WTC11 (cell line): ENCODE results near the gene SEMA7A. TPM values are rescaled to one million over a fixed set of nuclear protein-coding genes. Genes with fewer than 3 reads are reported as not detected.

Experiments
- ATAC-seq: fragments of 200-7000 bp; cut with Tn5 transposase; 2 replicates; pipeline ENCODE4 v1.10.0; 2021; ENCODE audit warnings: mild to moderate bottlenecking, moderate library complexity
- CTCF ChIA-PET: fragments of 300-600 bp; sonication (Branson Sonifier 250); formaldehyde crosslinking; loops from one replicate; lab custom pipeline; 2021; ENCODE audit warnings: antibody characterized with exemption; lab: Charles Lee
- POLR2A ChIA-PET: fragments of 350-600 bp; sonication (Branson Sonifier 250); formaldehyde crosslinking; loops from one replicate; lab custom pipeline; 2021; ENCODE audit warnings: antibody characterized with exemption; lab: Charles Lee
- DNase-seq: peaks from one replicate; pipeline ENCODE4 v3.0.0; 2021; ENCODE audit warnings: low spot score
- H3K27ac Mint-ChIP-seq: 2 replicates; pipeline ENCODE4 v1.8.0; 2021; ENCODE audit warnings: mixed read lengths
- H3K27me3 Mint-ChIP-seq: 2 replicates; pipeline ENCODE4 v1.8.0; 2021; ENCODE audit warnings: low read depth, mild to moderate bottlenecking, moderate library complexity, mixed read lengths
- H3K36me3 Mint-ChIP-seq: 2 replicates; pipeline ENCODE4 v1.8.0; 2021; ENCODE audit warnings: mixed read lengths
- H3K4me1 Mint-ChIP-seq: 2 replicates; pipeline ENCODE4 v1.8.0; 2022; ENCODE audit warnings: mixed read lengths
- H3K4me3 Mint-ChIP-seq: 2 replicates; pipeline ENCODE4 v1.8.0; 2021; ENCODE audit warnings: mild to moderate bottlenecking, moderate library complexity, mixed read lengths
- H3K9me3 Mint-ChIP-seq: 2 replicates; pipeline ENCODE4 v1.8.0; 2021; ENCODE audit warnings: mixed read lengths
- CBFB ChIP-seq: sonication (generic); formaldehyde crosslinking; IDR thresholded peaks from 2 replicates; pipeline ENCODE4 v1.8.1; 2022; ENCODE audit warnings: mild to moderate bottlenecking, low read depth, missing genetic modification reagents
- CREB1 ChIP-seq: sonication (generic); formaldehyde crosslinking; IDR thresholded peaks from 2 replicates; pipeline ENCODE4 v1.8.0; 2023; ENCODE audit warnings: mild to moderate bottlenecking, missing genetic modification reagents
- CREM ChIP-seq: sonication (generic); formaldehyde crosslinking; IDR thresholded peaks from 2 replicates; pipeline ENCODE4 v1.8.1; 2022; ENCODE audit warnings: mild to moderate bottlenecking, missing genetic modification reagents, moderate library complexity
- EMX1 ChIP-seq: fragments of 250-450 bp; sonication (Bioruptor Pico); IDR thresholded peaks from 2 replicates; pipeline ENCODE4 v1.8.0; 2021; ENCODE audit warnings: mild to moderate bottlenecking
- GTF2I ChIP-seq: fragments of 250-450 bp; sonication (Bioruptor Pico); conservative IDR thresholded peaks from 2 replicates; pipeline ENCODE4 v1.4.0; 2021; ENCODE audit warnings: mild to moderate bottlenecking
- IRF2 ChIP-seq: sonication (generic); formaldehyde crosslinking; IDR thresholded peaks from 2 replicates; pipeline ENCODE4 v1.8.0; 2022; ENCODE audit warnings: low read depth, missing genetic modification reagents, borderline replicate concordance
- JAZF1 ChIP-seq: fragments of 250-450 bp; sonication (Bioruptor Pico); IDR thresholded peaks from 2 replicates; pipeline ENCODE4 v1.9.0; 2021; ENCODE audit warnings: moderate library complexity, mild to moderate bottlenecking, inconsistent platforms
- NFE2L1 ChIP-seq: sonication (generic); formaldehyde crosslinking; IDR thresholded peaks from 2 replicates; pipeline ENCODE4 v1.8.1; 2023; ENCODE audit warnings: missing genetic modification reagents
- NFYB ChIP-seq: sonication (generic); formaldehyde crosslinking; conservative IDR thresholded peaks from 2 replicates; pipeline ENCODE4 v1.8.0; 2022; ENCODE audit warnings: low read depth, missing genetic modification reagents
- RELA ChIP-seq: sonication (generic); formaldehyde crosslinking; IDR thresholded peaks from 2 replicates; pipeline ENCODE4 v1.8.1; 2022; ENCODE audit warnings: missing genetic modification reagents, mild to moderate bottlenecking, borderline replicate concordance
- RORB ChIP-seq: fragments of 250-450 bp; sonication (Bioruptor Pico); IDR thresholded peaks from 2 replicates; pipeline ENCODE4 v1.9.0; 2021; ENCODE audit warnings: mild to moderate bottlenecking
- SMAD3 ChIP-seq: sonication (generic); formaldehyde crosslinking; IDR thresholded peaks from 2 replicates; pipeline ENCODE4 v1.8.0; 2022; ENCODE audit warnings: missing genetic modification reagents, mild to moderate bottlenecking, borderline replicate concordance
- SP1 ChIP-seq: sonication (generic); formaldehyde crosslinking; conservative IDR thresholded peaks from 2 replicates; pipeline ENCODE4 v1.8.1; 2022; ENCODE audit warnings: missing genetic modification reagents
- ZNF263 ChIP-seq: sonication (generic); formaldehyde crosslinking; IDR thresholded peaks from 2 replicates; pipeline ENCODE4 v1.8.1; 2022; ENCODE audit warnings: low read depth, mild to moderate bottlenecking, moderate library complexity, missing genetic modification reagents
- ZNF317 ChIP-seq: sonication (generic); formaldehyde crosslinking; IDR thresholded peaks from 2 replicates; pipeline ENCODE4 v1.8.1; 2023; ENCODE audit warnings: low read depth, mild to moderate bottlenecking, moderate library complexity, missing genetic modification reagents, borderline replicate concordance
- total RNA-seq: library from RNA; stranded (reverse); gene quantifications from 3 replicates; pipeline ENCODE4 v1.2.3, GENCODE V29; 2021
- TF ChIP-seq, protein P1 (sequence below): fragments of 250-450 bp; sonication (Bioruptor Pico); IDR thresholded peaks from 2 replicates; pipeline ENCODE4 v1.9.0; 2021; ENCODE audit warnings: mild to moderate bottlenecking
- TF ChIP-seq, protein P2 (sequence below): sonication (generic); formaldehyde crosslinking; IDR thresholded peaks from 2 replicates; pipeline ENCODE4 v1.8.0; 2022; ENCODE audit warnings: mild to moderate bottlenecking, missing genetic modification reagents
- TF ChIP-seq, protein P3 (sequence below): sonication (generic); formaldehyde crosslinking; IDR thresholded peaks from 2 replicates; pipeline ENCODE4 v1.8.1; 2023; ENCODE audit warnings: mild to moderate bottlenecking, missing genetic modification reagents
- TF ChIP-seq, protein P4 (sequence below): sonication (generic); formaldehyde crosslinking; IDR thresholded peaks from 2 replicates; pipeline ENCODE4 v1.8.1; 2022; ENCODE audit warnings: low read depth, missing genetic modification reagents, borderline replicate concordance
- TF ChIP-seq, protein P5 (sequence below): sonication (generic); formaldehyde crosslinking; IDR thresholded peaks from 2 replicates; pipeline ENCODE4 v1.8.1; 2022; ENCODE audit warnings: low read depth, mild to moderate bottlenecking, moderate library complexity, missing genetic modification reagents, borderline replicate concordance
- TF ChIP-seq, protein P6 (sequence below): sonication (generic); formaldehyde crosslinking; IDR thresholded peaks from 2 replicates; pipeline ENCODE4 v1.8.1; 2023; ENCODE audit warnings: mild to moderate bottlenecking, missing genetic modification reagents, moderate library complexity

The SEMA7A gene
- total RNA-seq, 1 experiment from 2014 or later: 17.9 TPM

DNA sequence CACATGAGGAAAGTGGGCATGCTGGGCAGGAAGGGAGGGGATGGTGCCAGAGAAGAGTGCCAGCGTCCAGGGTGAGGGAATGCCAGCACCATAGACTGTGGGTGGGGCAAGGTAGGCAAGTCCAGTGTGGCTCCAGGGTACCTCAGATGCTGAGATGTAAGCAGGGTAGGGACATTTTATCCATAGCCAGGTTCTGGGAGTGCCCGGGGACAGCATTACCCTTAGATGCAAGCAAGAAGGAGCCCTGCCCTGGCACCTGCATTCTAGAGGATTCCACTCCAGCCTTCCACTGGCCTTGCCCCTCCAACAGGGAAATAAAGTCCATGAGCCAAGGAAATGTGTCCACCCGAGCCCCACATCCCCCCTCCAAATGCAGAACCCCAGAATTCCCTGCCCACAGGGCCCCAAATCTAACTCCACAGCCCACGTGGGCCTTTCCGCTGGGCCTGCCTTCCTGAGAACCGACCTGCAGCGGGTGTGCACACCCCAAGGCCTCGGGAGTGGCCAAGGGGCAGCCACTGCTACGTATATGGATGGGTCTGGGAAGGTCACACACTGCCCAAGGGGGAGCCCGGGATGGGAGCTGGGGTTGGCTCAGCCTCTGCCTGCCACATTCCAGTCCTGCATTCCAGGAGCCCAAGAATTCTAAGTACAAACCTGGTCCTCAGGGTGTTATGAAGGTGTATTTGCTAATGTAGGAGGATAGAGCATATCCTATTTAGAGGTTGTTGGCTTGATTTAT, 46.0 kb downstream of the SEMA7A start (continued):
- no peak for TF ChIP-seq RORB (CRISPR knock-in tag)
- no peak for TF ChIP-seq IRF2 (CRISPR knock-in tag)
- TF ChIP-seq CREB1 (CRISPR knock-in tag): no peak
- TF ChIP-seq, protein P1, sequence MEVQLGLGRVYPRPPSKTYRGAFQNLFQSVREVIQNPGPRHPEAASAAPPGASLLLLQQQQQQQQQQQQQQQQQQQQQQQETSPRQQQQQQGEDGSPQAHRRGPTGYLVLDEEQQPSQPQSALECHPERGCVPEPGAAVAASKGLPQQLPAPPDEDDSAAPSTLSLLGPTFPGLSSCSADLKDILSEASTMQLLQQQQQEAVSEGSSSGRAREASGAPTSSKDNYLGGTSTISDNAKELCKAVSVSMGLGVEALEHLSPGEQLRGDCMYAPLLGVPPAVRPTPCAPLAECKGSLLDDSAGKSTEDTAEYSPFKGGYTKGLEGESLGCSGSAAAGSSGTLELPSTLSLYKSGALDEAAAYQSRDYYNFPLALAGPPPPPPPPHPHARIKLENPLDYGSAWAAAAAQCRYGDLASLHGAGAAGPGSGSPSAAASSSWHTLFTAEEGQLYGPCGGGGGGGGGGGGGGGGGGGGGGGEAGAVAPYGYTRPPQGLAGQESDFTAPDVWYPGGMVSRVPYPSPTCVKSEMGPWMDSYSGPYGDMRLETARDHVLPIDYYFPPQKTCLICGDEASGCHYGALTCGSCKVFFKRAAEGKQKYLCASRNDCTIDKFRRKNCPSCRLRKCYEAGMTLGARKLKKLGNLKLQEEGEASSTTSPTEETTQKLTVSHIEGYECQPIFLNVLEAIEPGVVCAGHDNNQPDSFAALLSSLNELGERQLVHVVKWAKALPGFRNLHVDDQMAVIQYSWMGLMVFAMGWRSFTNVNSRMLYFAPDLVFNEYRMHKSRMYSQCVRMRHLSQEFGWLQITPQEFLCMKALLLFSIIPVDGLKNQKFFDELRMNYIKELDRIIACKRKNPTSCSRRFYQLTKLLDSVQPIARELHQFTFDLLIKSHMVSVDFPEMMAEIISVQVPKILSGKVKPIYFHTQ (CRISPR knock-in tag): no peak
- TF ChIP-seq RELA (CRISPR knock-in tag): no peak
- TF ChIP-seq, protein P2, sequence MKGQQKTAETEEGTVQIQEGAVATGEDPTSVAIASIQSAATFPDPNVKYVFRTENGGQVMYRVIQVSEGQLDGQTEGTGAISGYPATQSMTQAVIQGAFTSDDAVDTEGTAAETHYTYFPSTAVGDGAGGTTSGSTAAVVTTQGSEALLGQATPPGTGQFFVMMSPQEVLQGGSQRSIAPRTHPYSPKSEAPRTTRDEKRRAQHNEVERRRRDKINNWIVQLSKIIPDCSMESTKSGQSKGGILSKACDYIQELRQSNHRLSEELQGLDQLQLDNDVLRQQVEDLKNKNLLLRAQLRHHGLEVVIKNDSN: no peak

DNA sequence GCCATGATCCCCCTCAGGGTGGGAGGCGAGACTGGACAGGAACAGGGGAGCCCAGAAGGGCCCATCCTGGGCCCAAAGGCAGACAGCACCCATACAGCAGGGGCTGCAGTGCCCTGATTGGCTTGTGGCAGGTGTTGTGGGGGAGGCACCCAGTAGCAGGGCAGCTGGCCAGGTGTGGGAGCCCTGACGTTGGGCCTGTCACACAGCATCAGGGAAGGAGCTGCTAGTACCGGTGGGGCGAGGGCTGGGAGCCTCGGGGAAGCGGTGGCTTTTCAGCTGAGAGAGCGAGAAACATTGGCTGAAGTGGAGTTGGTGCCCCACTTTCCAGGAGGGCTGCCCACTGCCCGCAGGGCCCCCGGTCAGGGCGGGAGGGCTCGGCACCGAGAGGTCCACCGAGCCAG, 46.6 kb downstream of the SEMA7A start:
- Mint-ChIP-seq H3K27me3 (no peaks in the 10 kb centered on the region), H3K36me3 (no peaks in the 10 kb centered on the region), H3K9me3 (no peaks in the 10 kb centered on the region), H3K4me3 (no peak overlapping the region), H3K27ac (no peak overlapping the region), H3K4me1 (peaks cover 16% of the 10 kb centered on the region)
- ATAC-seq (no peak), DNase-seq (no peak)
- ChIA-PET CTCF (interaction anchor here (0.6 to 4.2 kb wide), 3 partner anchors 13 to 52 kb away, joined by 3 to 38 read pairs (median 5); no protein-coding TSS in a partner anchor), POLR2A (no interaction called here)
- TF ChIP-seq, protein P3, sequence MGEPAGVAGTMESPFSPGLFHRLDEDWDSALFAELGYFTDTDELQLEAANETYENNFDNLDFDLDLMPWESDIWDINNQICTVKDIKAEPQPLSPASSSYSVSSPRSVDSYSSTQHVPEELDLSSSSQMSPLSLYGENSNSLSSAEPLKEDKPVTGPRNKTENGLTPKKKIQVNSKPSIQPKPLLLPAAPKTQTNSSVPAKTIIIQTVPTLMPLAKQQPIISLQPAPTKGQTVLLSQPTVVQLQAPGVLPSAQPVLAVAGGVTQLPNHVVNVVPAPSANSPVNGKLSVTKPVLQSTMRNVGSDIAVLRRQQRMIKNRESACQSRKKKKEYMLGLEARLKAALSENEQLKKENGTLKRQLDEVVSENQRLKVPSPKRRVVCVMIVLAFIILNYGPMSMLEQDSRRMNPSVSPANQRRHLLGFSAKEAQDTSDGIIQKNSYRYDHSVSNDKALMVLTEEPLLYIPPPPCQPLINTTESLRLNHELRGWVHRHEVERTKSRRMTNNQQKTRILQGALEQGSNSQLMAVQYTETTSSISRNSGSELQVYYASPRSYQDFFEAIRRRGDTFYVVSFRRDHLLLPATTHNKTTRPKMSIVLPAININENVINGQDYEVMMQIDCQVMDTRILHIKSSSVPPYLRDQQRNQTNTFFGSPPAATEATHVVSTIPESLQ: no peak
- TF ChIP-seq JAZF1 (CRISPR knock-in tag) (no peak), CBFB (no peak), ZNF263 (no peak), SMAD3 (CRISPR knock-in tag) (no peak), EMX1 (no peak), CREM (no peak), GTF2I (no peak), RORB (CRISPR knock-in tag) (no peak), ZNF317 (no peak), NFE2L1 (CRISPR knock-in tag) (no peak), SP1 (no peak), NFYB (CRISPR knock-in tag) (no peak)
- TF ChIP-seq, protein P4, sequence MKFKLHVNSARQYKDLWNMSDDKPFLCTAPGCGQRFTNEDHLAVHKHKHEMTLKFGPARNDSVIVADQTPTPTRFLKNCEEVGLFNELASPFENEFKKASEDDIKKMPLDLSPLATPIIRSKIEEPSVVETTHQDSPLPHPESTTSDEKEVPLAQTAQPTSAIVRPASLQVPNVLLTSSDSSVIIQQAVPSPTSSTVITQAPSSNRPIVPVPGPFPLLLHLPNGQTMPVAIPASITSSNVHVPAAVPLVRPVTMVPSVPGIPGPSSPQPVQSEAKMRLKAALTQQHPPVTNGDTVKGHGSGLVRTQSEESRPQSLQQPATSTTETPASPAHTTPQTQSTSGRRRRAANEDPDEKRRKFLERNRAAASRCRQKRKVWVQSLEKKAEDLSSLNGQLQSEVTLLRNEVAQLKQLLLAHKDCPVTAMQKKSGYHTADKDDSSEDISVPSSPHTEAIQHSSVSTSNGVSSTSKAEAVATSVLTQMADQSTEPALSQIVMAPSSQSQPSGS (CRISPR knock-in tag): no peak
- TF ChIP-seq, protein P5, sequence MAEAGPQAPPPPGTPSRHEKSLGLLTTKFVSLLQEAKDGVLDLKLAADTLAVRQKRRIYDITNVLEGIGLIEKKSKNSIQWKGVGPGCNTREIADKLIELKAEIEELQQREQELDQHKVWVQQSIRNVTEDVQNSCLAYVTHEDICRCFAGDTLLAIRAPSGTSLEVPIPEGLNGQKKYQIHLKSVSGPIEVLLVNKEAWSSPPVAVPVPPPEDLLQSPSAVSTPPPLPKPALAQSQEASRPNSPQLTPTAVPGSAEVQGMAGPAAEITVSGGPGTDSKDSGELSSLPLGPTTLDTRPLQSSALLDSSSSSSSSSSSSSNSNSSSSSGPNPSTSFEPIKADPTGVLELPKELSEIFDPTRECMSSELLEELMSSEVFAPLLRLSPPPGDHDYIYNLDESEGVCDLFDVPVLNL (CRISPR knock-in tag): no peak
- TF ChIP-seq, protein P6, sequence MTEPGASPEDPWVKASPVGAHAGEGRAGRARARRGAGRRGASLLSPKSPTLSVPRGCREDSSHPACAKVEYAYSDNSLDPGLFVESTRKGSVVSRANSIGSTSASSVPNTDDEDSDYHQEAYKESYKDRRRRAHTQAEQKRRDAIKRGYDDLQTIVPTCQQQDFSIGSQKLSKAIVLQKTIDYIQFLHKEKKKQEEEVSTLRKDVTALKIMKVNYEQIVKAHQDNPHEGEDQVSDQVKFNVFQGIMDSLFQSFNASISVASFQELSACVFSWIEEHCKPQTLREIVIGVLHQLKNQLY: no peak
